Measurements from ENCODE around the gene UMODL1.

UMODL1 gene

DNA sequence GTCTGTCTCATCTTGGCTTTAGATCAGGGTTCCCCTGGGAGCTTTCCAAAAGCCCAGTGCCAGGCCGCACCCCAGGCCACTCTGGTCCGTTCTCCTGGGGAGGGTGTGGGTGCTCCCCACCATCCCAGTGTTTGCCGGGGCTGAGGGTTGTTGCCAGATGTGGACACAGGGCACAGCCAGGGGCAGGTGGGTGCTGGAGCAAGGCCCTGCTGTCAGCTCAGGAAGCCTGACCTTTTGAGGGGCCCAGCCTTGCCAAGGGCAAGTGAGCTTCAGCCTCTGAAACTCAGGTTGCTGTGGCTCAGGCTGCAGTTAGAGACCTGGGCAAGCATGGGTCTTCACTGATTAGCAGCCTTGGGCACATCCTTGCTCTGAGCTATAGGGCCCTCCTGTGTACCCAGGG is 38.1 kb upstream of the UMODL1 start:
- H2AFZ ChIP-seq, result no peak overlapping the region
- H3K4me3 ChIP-seq (ENCODE audit: low read depth, low read length), result no peak overlapping the region
- no peaks in the 10 kb centered on the region for H3K27me3 ChIP-seq (ENCODE audit: control insufficient read depth, insufficient read depth, low read length)
- H3K4me1 ChIP-seq, result no peaks in the 10 kb centered on the region
- H3K9ac ChIP-seq, result no peak overlapping the region
- no peaks in the 10 kb centered on the region for H3K36me3 ChIP-seq (ENCODE audit: control insufficient read depth, insufficient read depth, low read length)
- no peak overlapping the region for H3K27ac ChIP-seq
- TF ChIP-seq, protein P1, sequence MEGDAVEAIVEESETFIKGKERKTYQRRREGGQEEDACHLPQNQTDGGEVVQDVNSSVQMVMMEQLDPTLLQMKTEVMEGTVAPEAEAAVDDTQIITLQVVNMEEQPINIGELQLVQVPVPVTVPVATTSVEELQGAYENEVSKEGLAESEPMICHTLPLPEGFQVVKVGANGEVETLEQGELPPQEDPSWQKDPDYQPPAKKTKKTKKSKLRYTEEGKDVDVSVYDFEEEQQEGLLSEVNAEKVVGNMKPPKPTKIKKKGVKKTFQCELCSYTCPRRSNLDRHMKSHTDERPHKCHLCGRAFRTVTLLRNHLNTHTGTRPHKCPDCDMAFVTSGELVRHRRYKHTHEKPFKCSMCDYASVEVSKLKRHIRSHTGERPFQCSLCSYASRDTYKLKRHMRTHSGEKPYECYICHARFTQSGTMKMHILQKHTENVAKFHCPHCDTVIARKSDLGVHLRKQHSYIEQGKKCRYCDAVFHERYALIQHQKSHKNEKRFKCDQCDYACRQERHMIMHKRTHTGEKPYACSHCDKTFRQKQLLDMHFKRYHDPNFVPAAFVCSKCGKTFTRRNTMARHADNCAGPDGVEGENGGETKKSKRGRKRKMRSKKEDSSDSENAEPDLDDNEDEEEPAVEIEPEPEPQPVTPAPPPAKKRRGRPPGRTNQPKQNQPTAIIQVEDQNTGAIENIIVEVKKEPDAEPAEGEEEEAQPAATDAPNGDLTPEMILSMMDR (IDR thresholded peaks at IDR 0.05), result no peak
- H3K9me3 ChIP-seq (ENCODE audit: control insufficient read depth, low read length), result no peaks in the 10 kb centered on the region
- H3K79me2 ChIP-seq, result no peaks in the 10 kb centered on the region
- H3K4me2 ChIP-seq (ENCODE audit: low read length), result no peak overlapping the region

DNA sequence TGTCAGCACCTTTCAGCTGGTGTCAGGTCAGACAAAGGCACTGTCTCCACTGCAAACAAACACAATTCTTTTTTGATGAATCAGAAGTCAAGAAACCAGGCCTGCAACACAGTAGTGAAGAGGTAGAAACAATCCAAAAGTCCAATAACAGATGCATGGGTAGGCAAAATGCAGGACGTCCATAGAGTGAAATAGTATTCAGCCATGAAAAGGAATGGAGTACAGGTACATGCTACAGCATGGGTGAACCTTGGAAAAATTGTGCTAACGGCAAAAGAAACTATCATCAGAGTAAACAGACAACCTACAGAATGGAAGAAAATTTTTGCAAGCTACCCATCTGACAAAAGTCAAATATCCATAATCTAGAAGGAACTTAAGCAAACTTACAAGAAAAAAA is 34.8 kb upstream of the UMODL1 start:
- no peaks in the 10 kb centered on the region for H3K4me1 ChIP-seq
- H3K4me3 ChIP-seq (ENCODE audit: low read depth, low read length), result no peak overlapping the region
- H3K79me2 ChIP-seq, result no peaks in the 10 kb centered on the region
- no peak overlapping the region for H2AFZ ChIP-seq
- H3K9ac ChIP-seq, result no peak overlapping the region
- no peak overlapping the region for H3K27ac ChIP-seq
- H3K36me3 ChIP-seq (ENCODE audit: control insufficient read depth, insufficient read depth, low read length), result no peaks in the 10 kb centered on the region
- no peak overlapping the region for H3K4me2 ChIP-seq (ENCODE audit: low read length)
- H3K9me3 ChIP-seq (ENCODE audit: control insufficient read depth, low read length), result no peaks in the 10 kb centered on the region
- H3K27me3 ChIP-seq (ENCODE audit: control insufficient read depth, insufficient read depth, low read length), result no peaks in the 10 kb centered on the region
- TF ChIP-seq, protein P1 (IDR thresholded peaks at IDR 0.05), result no peak

DNA sequence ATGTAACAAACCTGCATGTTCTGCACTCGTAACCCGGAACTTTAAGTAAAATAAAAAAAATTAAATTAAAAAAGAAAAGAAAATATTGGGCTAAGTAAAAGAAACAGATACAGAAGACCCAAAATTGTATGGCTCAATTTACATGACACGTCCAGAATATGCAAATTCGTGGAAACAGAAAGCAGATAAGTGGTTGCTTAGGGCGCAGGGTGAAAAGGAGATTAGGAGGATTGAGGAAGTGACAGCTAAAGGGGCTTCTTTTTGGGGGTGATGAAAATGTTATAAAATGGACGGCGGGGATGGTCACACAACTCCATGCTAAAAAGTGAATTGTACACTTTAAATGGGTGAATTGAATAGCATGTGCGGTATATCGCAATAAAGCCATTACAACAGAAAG is 33.6 kb upstream of the UMODL1 start:
- no peaks in the 10 kb centered on the region for H3K36me3 ChIP-seq (ENCODE audit: control insufficient read depth, insufficient read depth, low read length)
- H3K4me1 ChIP-seq, result no peaks in the 10 kb centered on the region

DNA sequence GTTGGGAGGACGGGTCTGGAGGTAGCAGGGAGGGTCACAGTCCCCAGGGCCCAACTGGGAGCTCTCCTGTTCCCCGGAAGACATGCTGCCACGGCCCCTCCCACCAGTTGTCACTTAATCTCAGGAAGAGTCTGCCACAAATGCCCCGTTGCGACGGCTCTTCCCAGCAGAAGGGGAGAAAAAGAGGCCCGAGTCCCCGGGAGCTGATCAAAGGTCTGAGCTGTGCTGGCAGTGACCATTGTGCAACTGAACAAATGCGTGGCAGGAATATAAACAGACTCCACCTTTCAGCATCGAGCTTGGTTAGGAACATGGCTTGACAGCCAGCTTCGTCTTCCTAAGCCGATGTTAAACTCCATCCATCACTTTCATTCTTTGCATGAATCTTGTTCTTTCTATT is 33.2 kb upstream of the UMODL1 start:
- Histone ChIP-seq H3K9me3 (ENCODE audit: control insufficient read depth, low read length) (no peaks in the 10 kb centered on the region), H3K36me3 (ENCODE audit: control insufficient read depth, insufficient read depth, low read length) (no peaks in the 10 kb centered on the region), H2AFZ (no peak overlapping the region), H3K27ac (no peak overlapping the region), H3K4me3 (ENCODE audit: low read depth, low read length) (no peak overlapping the region), H3K4me1 (no peaks in the 10 kb centered on the region), H3K79me2 (no peaks in the 10 kb centered on the region), H3K9ac (no peak overlapping the region), H3K4me2 (ENCODE audit: low read length) (no peak overlapping the region), H3K27me3 (ENCODE audit: control insufficient read depth, insufficient read depth, low read length) (no peaks in the 10 kb centered on the region)
- TF ChIP-seq, protein P1 (IDR thresholded peaks at IDR 0.05), result no peak

More for the DNA sequence above, 33.6 kb upstream of the UMODL1 start:
- Histone ChIP-seq H3K9me3 (ENCODE audit: control insufficient read depth, low read length) (no peaks in the 10 kb centered on the region), H2AFZ (no peak overlapping the region), H3K4me2 (ENCODE audit: low read length) (no peak overlapping the region), H3K27ac (no peak overlapping the region), H3K9ac (no peak overlapping the region), H3K79me2 (no peaks in the 10 kb centered on the region), H3K4me3 (ENCODE audit: low read depth, low read length) (no peak overlapping the region), H3K27me3 (ENCODE audit: control insufficient read depth, insufficient read depth, low read length) (no peaks in the 10 kb centered on the region)
- TF ChIP-seq, protein P1 (IDR thresholded peaks at IDR 0.05), result no peak

DNA sequence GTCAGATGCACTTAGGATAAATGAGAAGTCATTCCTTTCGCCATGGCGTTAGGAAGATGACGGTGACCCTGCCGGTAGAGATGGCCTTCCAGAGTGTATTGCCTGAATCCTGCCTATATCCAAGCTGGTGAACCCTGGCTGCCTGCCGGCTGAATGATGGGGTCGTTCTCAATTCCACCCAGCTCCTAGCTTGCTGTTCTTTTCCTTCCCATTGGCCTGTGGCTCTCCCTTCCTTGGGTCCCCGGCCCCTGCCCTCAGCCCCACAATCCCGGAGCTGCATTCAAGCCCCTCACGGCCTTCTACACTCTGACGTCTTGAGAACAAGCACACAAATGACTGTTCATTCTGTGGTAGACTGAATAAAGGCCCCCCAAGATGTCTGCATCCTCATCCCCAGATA is 32.7 kb upstream of the UMODL1 start:
- H3K79me2 ChIP-seq, result no peaks in the 10 kb centered on the region
- no peaks in the 10 kb centered on the region for H3K27me3 ChIP-seq (ENCODE audit: control insufficient read depth, insufficient read depth, low read length)
- H3K36me3 ChIP-seq (ENCODE audit: control insufficient read depth, insufficient read depth, low read length), result no peaks in the 10 kb centered on the region
- TF ChIP-seq, protein P1 (IDR thresholded peaks at IDR 0.05), result no peak
- no peak overlapping the region for H2AFZ ChIP-seq
- no peaks in the 10 kb centered on the region for H3K4me1 ChIP-seq
- H3K9ac ChIP-seq, result no peak overlapping the region
- H3K27ac ChIP-seq, result no peak overlapping the region
- no peak overlapping the region for H3K4me2 ChIP-seq (ENCODE audit: low read length)
- H3K4me3 ChIP-seq (ENCODE audit: low read depth, low read length), result no peak overlapping the region
- H3K9me3 ChIP-seq (ENCODE audit: control insufficient read depth, low read length), result no peaks in the 10 kb centered on the region

All from parathyroid adenoma (tissue), 2 donors.